ENCODE results near the gene IKBKE.

IKBKE gene

DNA sequence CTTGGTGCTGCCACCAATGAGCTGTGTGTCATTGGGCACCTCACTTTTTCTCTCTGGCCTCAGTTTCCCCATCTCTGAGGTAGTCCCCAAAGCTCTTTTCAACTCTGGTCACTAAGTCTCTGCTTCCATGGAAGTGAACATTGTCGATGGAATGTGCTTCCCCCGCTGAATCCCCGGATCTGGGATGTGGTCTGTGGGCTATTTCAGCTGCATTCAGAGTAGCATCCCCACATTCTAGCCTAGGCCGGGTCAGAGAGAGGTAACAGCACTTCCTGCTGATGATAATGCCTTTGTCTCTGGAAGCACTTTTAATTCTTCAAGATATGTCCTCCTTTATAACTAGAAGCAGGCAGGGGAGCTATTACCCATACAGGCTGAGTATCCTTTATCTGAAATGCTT, 66.9 kb downstream of the IKBKE start:
- TF ChIP-seq, protein P1, sequence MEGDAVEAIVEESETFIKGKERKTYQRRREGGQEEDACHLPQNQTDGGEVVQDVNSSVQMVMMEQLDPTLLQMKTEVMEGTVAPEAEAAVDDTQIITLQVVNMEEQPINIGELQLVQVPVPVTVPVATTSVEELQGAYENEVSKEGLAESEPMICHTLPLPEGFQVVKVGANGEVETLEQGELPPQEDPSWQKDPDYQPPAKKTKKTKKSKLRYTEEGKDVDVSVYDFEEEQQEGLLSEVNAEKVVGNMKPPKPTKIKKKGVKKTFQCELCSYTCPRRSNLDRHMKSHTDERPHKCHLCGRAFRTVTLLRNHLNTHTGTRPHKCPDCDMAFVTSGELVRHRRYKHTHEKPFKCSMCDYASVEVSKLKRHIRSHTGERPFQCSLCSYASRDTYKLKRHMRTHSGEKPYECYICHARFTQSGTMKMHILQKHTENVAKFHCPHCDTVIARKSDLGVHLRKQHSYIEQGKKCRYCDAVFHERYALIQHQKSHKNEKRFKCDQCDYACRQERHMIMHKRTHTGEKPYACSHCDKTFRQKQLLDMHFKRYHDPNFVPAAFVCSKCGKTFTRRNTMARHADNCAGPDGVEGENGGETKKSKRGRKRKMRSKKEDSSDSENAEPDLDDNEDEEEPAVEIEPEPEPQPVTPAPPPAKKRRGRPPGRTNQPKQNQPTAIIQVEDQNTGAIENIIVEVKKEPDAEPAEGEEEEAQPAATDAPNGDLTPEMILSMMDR (IDR thresholded peaks at IDR 0.05; ENCODE audit: low read depth, low read length, missing control alignments), result no peak
- no peak for DNase-seq (ENCODE audit: extremely low read depth, low read depth)
- no peak overlapping the region for H3K4me3 ChIP-seq (replicated peaks; ENCODE audit: low read depth, low read length)

DNA sequence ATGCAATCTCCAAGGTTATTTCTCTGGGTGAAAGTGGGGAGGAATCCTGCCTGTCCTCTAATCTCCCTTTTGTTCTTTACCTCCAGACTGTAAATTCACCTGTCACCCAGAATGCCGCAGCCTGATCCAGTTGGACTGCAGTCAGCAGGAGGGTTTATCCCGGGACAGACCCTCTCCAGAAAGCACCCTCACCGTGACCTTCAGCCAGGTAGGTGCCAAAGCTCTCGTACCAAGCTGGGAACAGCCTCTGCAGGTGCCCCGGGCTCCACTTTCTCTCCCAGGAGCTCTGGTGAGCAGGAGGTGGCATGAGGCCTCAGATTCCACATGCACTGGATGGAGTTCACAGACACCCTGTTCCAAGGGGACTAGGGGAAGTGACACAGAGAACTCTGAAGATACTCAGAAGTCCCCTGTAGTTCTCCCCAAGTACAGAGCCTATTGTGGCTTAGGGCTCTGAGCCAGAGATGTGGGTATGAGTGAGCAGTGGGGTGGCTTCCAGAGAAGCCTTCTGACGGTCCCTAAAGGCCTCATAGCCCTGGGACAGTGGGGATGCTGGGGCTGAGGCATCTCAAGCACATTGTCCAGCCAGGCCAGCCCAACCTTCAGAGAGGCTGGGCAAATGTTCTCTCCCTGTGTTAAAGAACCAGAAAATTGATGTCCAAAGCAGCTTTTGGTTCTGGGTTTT, 68.0 kb downstream of the IKBKE start:
- no peak for DNase-seq (ENCODE audit: extremely low read depth, low read depth)
- TF ChIP-seq, protein P1 (IDR thresholded peaks at IDR 0.05; ENCODE audit: low read depth, low read length, missing control alignments), result no peak
- H3K4me3 ChIP-seq (replicated peaks; ENCODE audit: low read depth, low read length), result no peak overlapping the region

DNA sequence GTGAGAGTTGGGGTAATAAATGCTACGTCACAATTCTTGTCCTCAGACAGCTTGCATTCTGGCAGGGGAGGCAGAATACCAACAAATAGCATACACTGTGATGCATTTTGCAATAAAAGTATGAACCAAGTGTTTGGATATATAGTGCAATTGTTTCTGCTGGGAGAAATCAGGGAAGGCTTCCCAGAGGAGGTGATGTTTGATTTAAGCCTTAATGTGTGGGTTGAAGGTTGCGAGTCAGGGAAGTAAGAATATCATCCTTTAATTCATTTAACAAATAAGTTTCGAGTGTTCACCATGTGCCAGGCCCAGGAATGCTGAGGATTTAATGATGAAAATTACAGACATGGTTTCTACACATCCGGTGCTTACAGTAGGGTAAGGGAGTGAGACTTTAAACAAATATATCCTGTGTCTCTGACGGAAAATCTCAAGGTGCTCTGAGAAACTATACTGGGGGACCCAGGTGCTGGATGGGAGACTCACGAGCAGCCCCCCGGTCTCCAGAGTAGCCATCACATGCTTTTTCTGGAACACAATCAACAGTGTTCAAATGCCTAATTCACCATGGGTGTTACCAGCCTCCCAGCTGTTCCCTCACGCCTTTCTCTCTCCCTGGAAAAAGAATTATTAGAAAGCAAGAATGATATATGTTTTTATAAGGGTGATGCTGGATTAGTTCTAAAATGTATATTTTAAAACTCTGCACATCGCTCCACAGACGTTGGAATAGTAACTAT, 68.8 kb downstream of the IKBKE start:
- no peak for DNase-seq (ENCODE audit: extremely low read depth, low read depth)
- TF ChIP-seq, protein P1 (IDR thresholded peaks at IDR 0.05; ENCODE audit: low read depth, low read length, missing control alignments), result no peak
- H3K4me3 ChIP-seq (replicated peaks; ENCODE audit: low read depth, low read length), result no peak overlapping the region

DNA sequence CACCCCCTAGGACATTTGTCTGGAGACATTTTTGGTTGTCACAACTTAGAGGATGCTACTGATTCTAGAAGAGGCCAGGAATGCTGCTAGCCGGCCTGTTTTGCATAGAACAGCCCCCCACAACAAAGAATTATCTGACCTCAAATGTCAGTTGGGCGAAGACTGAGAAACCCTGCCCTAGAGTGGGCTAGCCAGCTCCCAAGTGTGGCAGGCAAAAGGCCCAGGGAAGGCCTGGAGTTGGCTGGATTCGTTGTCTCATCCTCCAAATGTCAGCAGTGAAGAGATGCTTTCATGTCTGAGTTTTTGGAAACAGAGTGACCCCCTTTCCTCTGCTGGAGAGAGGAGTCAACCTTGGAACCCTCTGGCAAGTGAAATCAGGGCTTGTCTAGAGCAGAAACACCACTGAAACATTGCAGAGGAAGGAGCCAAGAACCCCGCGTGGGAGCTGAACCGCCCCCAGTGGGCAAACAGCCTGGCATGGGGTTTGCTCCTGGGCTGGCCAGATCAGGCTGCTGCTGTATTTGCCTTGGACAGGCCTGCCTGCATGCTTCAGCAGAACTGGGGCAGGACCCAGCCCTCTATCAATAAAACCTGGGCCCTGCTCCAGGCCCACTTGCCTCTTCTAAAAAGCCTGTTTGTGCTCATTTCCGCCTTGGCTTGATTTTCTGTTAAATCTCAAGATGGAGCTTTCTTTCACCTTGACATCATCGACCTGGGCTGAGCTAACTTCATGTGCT, 69.9 kb downstream of the IKBKE start:
- DNase-seq (ENCODE audit: extremely low read depth, low read depth), result no peak
- no peak overlapping the region for H3K4me3 ChIP-seq (replicated peaks; ENCODE audit: low read depth, low read length)
- TF ChIP-seq, protein P1 (IDR thresholded peaks at IDR 0.05; ENCODE audit: low read depth, low read length, missing control alignments), result no peak

DNA sequence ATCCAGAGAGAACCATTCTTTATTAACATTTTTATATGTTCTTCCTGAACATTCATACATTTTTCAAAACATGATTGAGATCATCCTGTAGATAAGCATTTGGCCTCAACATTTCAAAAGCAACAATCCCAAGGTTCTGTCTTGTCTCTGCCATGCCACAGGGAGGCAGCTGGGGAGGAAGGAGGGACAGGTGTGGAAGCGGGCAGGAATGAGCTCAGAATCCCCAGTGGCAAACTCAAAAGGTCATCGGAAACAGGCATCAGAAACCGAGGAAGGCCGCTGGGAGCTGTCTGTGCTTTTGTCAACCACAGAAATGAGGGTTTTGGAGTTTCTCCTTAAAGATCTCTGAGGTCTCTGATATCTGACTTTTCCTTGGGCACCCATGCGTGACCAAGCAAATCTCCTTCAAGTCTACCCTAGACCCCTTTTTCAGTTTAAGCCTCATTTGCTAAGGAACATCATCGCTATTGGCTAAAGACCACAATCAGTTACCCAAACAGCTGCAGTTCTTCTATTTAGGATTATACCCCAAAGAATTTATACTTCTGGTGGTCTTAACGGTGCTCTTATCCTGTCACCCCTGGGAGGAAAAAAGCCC, 71.1 kb downstream of the IKBKE start:
- DNase-seq (ENCODE audit: extremely low read depth, low read depth), result no peak
- no peak overlapping the region for H3K4me3 ChIP-seq (replicated peaks; ENCODE audit: low read depth, low read length)
- TF ChIP-seq, protein P1 (IDR thresholded peaks at IDR 0.05; ENCODE audit: low read depth, low read length, missing control alignments), result no peak

DNA sequence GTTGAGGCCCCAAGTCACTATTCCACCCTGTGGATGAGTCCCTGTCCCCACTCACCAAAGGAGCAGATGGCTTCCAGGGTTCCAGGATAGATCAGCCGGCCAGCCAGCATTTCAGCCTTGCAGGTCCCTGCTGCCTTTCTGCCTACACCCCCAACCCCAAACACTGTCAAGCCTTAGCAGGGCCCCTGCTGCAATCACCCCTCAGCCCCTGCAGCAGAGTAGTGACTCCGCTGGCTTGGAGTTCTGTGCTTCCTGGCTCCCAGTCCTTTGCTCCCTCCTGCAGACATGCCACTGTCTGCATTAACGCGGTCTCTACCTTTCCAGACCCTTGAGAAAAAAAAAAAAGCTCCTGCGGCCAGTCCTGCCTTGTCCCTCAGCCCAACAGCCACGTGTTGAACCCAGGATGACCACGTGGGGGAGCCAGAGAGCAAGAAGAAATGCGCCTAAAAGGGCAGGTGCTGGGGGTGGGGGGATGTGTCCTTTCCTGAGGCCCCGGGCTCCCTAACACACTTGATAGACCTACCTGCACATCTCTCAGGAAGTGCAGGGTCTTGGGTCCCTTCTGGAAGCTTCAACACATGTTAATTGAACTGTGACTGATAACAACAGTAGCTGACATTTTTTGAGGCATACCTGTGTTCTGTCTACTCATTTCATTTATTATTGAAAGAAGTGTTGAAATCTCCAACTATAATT, 74.4 kb downstream of the IKBKE start:
- H3K4me3 ChIP-seq (replicated peaks; ENCODE audit: low read depth, low read length), result no peak overlapping the region
- TF ChIP-seq, protein P1 (IDR thresholded peaks at IDR 0.05; ENCODE audit: low read depth, low read length, missing control alignments), result peak; percentile 94
- DNase-seq (ENCODE audit: extremely low read depth, low read depth), result peak; percentile 14
